ENCODE data around the gene SH3D19.
"Not testable (repeated sequence)": the region's sequence is repeated elsewhere in the genome, so short reads cannot be mapped to it uniquely, and the experiment has no call there.

SH3D19 gene

DNA sequence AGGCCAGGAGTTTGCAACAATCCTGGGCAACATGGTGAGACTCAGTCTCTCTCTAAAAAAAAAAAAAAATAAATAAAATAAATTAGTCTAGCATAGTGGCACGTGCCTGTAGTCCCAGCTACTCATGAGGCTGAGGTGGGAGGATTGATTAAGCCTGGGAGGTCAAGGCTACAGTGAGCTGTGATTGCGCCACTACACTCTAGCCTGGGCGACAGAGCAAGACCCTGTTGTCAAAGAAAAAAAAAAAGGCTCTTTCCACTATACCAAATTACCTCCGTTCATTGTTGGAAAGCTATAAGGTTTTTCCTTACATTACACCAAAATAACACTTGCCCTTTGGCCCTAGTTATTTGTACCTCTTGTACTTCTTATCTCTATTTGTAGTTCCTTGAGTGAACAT, 58.3 kb downstream of the SH3D19 start:
- no peak for DNase-seq

DNA sequence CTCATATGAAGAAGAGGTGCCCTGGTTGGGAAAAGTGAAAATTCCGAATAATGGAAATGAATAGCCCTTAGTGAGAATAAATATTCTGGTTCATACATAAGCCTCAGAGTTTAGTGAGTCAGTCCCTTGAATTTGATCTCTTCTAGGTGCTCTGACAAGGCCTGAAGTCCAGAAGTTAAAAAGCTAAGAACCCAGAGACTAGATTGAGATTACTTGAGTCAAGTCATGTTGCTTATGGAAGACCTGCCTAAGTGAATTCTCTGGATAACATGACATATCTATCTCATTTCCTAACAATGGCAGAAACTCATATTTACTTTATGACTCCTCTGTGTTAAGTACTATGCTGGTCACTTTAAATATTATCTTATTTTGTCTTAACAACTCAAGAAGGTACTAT, 58.9 kb downstream of the SH3D19 start:
- no peak for DNase-seq

DNA sequence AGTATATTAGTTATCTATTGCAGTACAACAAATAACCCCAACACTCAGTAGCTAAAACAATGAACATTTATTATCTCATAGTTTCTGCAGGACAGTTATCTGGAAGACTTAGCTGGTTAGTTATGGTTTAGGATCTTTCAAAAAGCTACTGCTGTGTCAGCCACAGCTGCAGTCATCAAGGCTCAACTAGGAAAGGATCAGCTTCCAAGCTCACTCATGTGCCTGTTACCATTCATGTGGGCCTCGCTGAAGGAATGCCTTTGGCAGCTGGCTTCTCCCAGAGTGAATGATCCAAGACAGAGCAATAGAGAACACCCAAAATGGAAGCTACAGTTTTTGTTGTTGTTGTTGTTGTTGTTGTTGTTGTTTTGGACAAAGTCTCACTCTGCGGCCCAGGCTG, 62.0 kb downstream of the SH3D19 start:
- DNase-seq: no peak

DNA sequence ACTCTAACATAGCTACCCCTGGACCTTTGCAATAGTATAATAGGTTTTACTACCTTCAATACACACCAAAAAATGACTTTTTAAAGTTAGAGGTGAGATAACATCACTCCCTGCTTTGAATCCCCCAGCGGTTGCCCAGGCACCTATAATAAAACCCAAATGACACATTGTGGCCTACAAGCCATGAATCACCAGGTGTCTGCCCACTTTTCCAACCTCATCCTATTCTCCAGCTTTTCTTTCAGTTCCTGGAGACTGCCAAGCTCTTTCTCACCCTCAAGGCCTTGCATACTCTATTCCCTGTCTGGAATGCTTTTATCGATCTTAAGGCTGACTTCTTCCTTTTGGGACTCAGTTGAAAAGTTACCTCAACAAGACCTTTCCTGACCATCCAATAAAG, 64.9 kb downstream of the SH3D19 start:
- no peak for DNase-seq

- no peak for DNase-seq
Observed at GRCh38 chr4:151259752-151260151, 65.7 kb downstream of the SH3D19 start.

- DNase-seq: no peak
Observed at GRCh38 chr4:151257704-151258103, 67.7 kb downstream of the SH3D19 start.

DNA sequence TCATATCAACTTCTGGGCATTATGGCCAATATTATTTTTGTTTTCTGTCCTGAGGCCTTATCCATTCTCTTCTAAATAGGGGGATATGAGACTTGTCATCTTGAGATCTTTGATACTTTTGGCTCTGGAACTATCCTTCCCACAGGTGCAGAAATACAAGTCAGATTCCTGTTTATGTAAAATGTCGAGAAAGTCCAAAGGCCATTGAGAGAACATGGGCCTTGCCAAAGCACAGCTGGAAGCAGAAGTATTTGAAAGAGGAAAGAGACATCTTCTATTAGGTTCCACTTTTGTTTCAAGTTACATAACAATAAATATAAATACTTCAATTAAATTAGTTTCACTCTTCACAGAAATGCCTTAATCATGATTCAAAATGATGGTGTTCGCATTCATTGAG, 69.3 kb downstream of the SH3D19 start:
- DNase-seq: no peak

DNA sequence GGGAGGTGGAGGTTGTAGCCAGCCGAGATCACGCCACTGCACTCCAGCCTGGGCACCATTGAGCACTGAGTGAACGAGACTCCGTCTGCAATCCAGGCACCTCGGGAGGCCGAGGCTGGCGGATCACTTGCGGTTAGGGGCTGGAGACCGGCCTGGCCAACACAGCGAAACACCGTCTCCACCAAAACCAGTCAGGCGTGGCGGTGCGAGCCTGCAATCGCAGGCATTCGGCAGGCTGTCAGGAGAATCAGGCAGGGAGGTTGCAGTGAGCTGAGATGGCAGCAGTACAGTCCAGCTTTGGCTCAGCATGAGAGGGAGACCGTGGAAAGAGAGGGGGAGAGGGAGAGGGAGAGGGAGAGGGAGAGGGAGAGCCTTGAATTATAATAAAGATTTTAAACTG, 69.7 kb downstream of the SH3D19 start:
- not testable (repeated sequence) for DNase-seq

DNA sequence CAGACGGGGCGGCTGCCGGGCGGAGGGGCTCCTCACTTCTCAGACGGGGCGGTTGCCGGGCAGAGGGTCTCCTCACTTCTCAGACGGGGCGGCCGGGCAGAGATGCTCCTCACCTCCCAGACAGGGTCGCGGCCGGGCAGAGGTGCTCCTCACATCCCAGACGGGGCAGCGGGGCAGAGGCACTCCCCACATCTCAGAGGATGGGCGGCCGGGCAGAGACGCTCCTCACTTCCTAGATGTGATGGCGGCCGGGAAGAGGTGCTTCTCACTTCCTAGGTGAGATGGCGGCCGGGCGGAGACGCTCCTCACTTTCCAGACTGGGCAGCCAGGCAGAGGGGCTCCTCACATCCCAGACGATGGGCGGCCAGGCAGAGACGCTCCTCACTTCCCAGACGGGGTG, 70.2 kb downstream of the SH3D19 start:
- DNase-seq: not testable (repeated sequence)

DNA sequence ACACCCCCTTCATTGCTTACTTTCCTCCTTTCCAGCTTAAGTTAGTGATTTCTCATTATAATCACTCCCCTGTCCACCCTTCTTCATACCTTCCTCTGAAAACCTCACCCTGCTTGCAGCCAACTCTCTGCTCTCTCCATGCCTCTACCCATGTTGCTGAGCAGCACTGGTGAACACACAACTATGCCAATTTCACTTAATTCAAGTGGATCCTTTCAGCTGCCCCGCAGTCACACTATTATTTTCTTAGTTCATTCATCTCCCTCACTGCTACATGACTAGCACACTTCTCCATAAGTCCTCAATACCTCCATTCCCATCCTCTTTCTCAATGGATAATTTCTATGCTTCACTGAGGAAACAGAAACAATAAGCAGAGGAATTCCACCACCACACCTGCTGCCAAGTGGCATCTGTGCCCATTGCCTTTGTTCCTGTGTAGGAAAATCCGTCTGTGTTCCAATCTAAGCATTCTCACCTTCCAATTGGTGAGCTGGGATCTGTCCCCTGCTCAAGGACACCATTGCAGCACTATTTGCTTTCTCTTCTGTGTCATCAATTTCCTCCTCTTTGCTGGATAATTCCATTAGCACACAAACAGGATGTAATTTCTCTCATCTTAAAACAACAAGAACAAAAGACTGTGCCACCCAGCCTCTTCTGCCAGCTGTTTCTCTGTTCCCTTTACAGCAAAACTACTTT, 73.7 kb downstream of the SH3D19 start:
- DNase-seq: no peak

DNA sequence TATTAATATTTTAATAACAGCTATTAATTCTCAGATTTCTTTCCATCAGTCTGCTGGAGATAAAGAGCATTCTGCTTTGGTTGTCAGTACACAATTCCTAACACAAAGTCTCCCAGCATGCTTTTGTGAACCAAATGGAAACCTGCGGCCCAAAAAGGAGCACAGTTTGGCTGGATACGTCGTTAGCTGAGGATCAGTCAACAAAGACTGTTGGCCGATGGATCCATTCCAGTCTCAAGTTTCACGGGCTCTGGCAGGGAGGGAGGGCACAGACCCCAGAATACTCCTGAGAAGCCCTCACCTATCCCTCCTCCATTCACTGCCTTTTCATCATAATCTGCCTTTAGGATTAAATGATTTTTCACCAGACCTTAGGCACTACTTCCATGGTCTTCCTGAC, 74.7 kb downstream of the SH3D19 start:
- DNase-seq: no peak

DNA sequence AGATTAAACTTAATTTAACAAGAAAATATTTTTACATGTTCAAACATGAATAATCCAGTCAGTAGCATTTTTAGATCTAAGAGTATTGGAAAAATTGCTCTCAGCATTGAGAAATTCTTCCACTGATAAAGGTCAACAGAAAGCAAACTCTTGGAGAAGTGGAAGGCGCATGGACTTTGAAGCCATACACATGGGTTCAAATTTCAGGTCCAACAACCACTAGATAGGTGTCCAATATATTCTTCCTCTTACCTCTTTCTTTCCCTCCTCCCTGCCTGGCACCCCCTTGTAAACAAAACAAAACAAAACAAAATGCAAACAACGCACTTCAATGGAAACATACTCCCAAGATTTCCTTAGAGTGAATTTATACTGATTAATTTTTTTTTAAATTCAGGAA, 76.9 kb downstream of the SH3D19 start:
- DNase-seq: no peak

DNA sequence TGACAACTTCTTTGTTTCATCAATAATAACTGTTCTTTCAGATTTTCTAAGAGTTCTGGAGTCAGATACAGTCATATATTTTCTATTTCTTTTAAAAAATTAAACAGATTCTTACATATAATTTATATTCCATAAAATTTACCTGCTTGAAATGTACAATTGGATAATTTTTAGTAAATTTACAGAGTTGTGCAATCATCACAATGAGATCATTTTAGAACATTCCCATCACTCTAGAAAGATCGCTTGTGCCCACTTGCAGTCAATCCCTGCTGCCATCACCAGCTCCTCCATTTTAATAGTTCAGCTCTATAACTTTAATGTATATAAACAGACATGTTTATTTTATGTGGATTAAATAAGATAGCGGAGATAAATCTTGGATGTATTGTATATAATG, 78.0 kb downstream of the SH3D19 start:
- DNase-seq: no peak

- no peak for DNase-seq
Observed at GRCh38 chr4:151246742-151247141, 78.7 kb downstream of the SH3D19 start.

GRCh38 chr4:151242305-151242704, 83.1 kb downstream of the SH3D19 start:
- DNase-seq: no peak

DNA sequence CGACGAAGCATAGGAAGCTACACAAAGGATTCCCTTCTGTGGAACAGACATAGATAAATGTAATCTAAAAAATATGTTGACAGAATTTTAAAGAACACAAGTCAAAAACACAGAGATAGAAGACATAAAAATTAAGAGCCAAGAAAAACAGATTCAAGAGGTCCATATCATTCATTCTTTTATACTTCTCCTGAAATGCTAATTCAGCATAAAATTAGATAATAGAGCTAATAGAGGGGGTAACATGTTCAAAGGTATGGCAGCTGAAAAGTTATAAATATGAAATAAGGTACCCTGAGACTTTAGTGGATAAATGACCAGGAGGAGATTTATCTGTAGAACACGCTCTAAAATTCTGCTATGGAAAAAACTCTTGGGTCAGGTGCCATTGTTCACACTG, 85.8 kb downstream of the SH3D19 start:
- no peak for DNase-seq

DNA sequence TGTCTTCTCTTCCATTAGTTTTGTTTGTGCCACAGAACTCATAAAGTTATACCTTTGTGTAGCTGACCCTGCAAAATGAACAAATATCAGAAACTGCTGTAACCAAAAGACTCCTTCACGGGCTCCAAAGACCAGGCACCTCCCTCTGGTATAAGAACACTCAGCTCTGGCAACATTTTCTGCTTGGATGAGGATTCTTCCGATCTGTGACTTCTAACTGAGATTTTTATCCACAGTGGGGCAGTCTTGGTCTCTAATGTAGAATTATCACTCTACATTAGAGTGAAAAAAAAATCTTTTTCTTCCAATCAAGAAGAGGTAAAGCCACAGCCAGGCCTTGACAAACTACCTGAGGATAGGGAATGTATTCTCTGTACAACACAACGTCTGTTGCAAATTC, 86.9 kb downstream of the SH3D19 start:
- DNase-seq: no peak

DNA sequence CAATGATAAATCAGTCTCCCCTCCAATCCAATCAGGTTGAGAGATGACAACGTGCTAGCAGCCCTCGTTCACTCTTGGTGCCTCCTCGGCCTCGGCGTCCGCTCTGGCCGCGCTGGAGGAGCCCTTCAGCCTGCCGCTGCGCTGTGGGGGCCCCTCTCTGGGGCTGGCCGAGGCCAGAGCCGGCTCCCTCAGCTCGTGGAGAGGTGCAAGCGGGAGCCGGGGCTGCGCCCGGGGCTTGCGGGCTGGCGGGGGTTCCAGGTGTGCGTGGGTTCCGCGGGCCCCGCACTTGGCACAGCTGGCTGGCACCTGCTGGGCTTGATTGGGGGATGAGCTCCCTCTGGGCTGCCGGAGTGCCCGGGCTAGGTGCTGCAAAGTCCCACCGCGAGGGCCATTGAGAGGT, 89.4 kb downstream of the SH3D19 start:
- no peak for DNase-seq

GRCh38 chr4:151235373-151235772, 90.0 kb downstream of the SH3D19 start:
- not testable (repeated sequence) for DNase-seq

DNA sequence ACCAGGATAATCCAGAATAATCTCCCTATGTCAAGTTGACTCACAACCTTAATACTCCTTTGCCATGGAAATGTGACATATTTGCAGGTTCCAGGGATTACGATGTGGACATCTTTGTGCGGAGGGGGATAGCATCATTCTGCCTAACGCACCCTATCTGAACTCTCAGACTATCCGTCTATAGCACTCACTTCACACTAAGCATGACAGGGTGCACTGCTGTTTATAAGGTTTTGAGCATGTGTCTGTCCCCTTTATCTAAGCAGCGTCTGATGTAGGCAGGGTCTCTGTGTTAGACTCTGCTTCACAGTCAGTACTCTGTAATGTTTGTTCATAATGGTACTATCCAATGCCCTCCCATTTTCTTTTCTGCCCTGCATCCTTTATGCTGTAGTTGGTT, 91.8 kb downstream of the SH3D19 start:
- DNase-seq: no peak

DNA sequence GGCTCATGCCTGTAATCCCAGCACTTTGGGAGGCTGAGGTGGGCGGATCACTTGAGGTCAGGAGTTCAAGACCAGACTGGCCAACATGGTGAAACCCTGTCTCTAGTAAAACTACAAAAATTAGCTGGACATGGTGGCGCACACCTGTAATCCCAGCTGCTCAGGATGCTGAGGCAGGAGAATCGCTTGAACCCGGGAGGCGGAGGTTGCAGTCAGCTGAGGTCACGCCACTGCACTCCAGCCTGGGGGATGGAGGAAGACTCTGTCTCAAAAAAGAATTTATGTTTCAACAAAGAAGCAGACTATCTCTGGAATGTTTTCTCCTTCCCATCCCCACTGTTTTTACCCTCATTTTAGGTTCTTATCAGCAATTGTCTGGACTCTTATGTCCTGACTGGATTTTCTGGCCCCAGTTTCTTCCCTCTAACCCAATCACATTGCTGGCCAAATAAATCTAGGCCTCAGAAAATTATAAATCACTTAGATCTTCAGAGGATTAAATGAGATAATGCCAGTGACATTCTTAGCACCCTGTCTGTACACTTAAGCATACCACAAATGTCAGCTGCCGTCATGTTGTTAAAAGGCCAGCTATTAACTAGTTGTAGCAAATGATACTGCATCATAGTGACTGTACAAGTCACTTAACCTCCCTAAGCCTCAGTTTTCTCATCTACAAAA, 93.3 kb downstream of the SH3D19 start:
- no peak for DNase-seq

DNA sequence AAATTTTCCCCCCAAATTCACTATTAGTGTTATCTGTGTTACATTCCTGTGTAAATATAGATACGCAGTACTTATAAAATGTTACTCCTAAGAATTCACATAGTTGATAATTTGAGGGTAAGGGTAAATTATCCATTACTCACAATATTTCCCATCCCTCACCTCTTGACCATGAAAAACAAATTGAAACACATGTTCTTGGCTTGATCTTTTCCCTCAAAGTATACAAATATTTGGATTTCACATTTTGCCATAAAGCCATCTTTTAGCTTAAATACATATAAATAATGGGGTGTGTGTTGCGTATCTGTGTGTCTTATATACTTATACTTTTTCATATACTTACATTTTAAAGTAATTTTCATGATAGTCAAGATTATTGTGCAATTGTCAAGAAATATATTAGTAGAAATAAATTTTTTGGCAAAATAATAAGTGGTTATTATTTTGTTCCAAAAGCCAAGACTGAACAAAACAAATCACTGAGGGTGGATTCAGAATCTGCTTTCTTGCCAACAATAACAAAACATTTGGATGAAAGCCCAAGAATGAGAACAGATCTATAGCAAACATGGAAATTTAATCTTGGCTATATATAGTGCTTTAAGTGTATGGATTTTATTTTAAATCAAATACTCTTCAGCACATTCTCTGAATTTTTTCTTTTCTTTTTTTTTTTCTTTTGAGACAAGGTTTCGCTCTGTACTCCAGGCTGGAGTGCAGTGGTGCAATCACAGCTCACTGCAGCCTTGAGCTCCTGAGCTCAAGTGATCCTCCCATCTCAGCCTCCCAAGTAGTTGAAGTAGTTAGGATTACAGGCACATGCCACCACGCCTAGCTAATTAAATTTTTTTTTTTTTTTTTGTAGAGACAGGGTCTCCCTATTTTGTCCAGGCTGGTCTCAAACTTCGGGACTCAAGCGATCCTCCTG, 97.0 kb downstream of the SH3D19 start:
- DNase-seq: no peak

- DNase-seq: no peak
Observed at GRCh38 chr4:151227731-151228130, 97.7 kb downstream of the SH3D19 start.

DNA sequence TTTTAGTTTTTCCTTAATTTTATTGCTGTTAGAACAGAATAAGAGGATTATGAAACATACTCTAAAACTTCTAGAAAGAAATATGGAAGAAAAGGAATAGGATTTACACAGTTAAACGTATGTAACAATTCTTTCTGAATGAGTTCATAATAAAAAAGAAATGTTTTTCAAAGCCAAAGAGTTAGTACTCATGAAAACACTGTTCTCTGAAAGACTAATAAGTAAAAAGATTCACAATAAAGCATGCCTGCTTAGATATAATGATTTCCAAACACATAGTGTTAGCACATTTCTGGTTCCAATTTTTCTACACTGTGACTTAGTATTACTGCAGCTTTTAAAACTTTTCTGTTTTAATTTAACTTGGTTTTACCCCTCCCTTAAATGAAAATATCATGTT, 98.2 kb downstream of the SH3D19 start:
- no peak for DNase-seq
